IPS-NIHi11 (cell line): ENCODE data around the gene TNIK.
A peak's percentile ranks its signal among the peaks of the same experiment; 100 is the strongest.

Experiments used
- DNase-seq: peaks from one replicate; pipeline ENCODE4 v3.0.0; 2012; ENCODE audit warnings: mixed read lengths, low spot score

TNIK gene

GRCh38 chr3:171416666-171417065 is 43.5 kb downstream of the TNIK start:
- DNase-seq: no peak

- no peak for DNase-seq
Observed at GRCh38 chr3:171416061-171416460, 44.1 kb downstream of the TNIK start.

DNA sequence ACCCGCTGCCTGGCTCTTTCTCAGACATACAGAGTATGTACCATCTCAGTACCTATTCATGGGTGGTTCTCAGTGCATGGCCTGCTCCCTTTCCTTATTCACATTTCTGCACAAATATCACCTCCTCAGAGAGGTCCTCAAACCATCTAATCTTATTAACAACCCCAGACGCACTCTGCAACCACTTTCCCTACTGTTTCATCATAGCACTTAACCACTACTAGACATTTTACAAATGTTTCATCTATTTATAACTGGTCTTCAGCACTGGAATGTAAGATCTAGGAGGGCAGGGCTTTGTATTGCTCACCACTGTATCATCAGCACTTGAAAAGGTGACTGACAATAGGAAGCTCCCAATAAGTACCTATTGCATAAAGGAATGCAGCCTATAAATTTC is 45.1 kb downstream of the TNIK start:
- DNase-seq: no peak

DNA sequence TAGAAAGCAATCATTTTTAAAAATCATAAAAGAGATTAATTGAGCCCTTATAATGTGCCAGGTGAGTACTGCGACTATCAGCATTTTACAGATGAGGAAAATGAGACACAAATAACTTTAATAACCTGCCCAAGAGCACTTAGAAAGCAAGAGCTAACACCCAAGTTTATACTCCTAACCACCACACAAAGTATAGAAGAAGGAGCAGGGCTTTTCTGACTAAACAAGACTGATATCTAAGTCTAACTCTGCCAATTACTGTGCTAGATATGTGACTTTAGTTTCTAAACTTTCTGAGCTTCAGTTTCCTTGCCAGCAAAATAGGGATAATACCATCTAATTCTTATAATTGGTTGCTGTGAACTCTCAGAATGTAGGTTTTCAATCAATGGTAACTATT is 47.7 kb downstream of the TNIK start:
- no peak for DNase-seq

GRCh38 chr3:171412054-171412453 is 48.2 kb downstream of the TNIK start:
- DNase-seq: no peak

GRCh38 chr3:171410186-171410585 is 50.0 kb downstream of the TNIK start:
- DNase-seq: no peak

DNA sequence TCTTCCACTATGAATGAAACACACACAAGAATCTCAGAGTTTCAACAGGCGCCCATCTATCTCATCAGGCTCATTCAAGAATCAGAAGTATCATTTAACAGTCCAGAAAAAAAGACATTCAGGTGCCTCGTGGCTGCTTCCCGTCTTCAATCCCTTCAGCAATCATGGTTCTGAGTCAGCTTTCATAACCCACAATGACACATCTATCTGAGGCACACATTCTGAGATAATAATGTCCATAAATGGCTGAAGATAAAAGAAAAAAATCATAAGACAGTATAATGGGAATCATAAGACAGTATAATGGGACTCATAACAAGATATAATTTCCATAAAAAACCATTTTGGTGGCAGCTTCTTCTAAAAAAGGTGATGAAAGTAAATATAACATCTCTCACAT is 52.4 kb downstream of the TNIK start:
- DNase-seq: no peak

DNA sequence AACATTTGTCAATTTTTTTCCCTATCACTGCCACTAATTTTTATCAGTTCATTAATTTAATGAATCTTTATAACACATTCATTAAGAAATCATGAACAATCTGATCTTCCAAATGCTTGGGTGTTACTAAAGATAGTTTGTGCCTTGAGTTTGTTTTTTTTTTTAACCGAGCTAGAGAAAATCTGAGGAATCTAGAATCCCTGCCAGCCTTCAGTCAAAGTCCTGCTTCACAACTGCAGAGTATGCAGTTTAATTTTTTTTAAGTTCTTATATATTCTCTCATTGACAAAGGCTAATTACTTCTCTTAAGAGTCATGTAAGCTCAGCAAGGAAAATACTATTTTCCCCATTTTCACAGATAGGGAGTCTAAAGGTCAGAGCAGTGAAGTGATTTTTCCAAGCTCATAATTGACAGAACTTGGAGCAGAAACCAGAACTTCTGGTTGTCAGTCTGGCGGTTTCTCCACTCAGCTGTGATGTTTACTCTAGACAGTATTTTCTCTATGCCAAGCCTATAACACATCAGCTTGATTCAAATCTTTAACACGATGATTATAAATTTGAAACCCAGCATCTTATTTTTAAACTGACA is 55.7 kb downstream of the TNIK start:
- DNase-seq: no peak

- no peak for DNase-seq
Observed at GRCh38 chr3:171402281-171402680, 57.9 kb downstream of the TNIK start.

GRCh38 chr3:171401432-171401831 is 58.8 kb downstream of the TNIK start:
- no peak for DNase-seq

- no peak for DNase-seq
Observed at GRCh38 chr3:171399842-171400241, 60.4 kb downstream of the TNIK start.

DNA sequence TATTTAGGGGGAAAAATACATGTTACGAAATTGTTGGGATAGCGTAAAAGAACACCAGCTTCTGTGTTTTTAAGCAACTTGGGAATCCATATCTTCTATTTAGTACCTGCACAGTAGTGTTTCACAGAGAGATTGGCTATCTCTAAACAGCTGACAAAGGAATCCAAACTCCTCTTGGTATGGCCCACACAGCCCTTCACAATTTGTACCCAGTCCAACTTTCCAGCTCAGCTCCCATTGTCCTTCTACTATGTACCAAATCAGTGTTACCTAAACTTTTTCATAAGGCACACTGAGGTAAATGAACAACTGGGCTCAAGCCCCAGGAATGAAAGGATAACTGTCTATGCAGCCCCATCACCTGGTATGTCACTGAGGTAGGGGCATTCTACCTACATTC is 61.9 kb downstream of the TNIK start:
- no peak for DNase-seq

DNA sequence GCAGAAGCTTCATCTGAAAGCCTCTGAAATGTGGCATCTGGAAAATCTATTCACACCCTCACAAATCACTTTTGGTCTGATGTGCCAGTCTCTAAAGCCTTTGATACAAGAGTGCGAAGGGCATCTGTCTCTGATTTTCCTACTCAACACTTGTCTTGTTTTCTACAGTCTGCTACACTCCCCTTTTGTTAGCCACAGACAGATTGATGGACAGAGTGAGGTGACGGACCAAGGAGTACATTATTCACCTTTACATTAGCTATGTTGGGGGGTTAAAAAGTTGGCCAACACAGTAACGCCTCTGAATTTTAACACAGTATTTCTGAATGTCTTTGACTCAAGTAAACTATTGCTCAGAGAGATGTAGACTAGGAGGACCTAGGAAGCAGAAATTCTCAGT is 63.1 kb downstream of the TNIK start:
- no peak for DNase-seq

GRCh38 chr3:171396048-171396447 is 64.2 kb downstream of the TNIK start:
- no peak for DNase-seq

DNA sequence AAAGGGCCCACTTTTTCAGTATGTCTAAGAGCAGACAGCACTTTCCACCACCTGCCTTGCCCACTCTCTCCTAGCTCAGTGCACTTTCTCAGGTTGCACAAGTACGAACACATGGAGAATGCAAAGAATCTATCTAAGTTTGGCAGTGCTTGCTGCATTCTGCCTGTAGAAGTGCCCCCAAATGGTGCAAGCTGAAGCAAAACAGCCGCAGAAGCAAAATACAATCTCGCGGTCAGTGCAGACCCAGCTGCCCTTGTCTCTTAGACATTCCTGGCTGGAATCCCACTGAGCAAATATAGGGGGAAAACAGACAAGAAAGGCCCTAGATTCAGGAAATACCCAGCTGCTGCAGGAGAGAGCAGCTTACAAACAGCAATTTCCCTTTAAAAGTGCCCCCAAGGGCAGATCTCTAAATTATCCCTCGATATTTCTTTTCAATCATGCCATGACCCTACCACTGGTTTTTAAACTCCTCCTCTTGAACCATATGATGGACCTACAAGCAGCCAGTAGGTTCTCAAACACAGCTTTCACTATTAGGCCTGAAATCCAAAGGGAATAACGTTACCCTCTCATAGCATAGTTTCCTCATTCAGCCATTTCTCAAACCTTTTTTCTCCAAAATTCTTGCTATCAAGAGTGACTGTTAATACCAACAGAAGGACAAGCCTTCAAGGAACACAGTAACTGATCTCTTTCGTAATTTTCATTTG is 67.0 kb downstream of the TNIK start:
- DNase-seq: peak; percentile 37

DNA sequence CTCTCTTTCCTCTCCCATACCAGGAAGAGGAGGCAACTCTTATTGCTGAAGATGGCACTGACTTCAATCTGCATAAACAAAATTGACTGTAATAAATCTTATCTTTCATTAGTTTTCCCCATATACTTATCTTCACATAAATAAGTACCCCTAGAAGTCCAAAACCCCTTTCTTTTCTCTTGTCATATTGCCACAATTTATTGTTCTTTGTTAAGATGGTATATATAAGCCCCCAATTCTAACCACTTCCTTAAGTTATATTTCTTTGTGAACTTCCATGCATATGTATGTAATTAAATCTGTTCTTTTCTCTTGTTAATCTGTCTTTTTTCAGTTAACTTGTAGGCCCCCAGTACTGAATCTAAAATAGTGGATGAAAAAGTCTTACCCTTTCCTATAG is 68.8 kb downstream of the TNIK start:
- DNase-seq: no peak

- DNase-seq: no peak
Observed at GRCh38 chr3:171390051-171390941, 69.9 kb downstream of the TNIK start.

GRCh38 chr3:171389491-171389890 is 70.7 kb downstream of the TNIK start:
- no peak for DNase-seq

GRCh38 chr3:171388527-171388926 is 71.7 kb downstream of the TNIK start:
- DNase-seq: no peak

GRCh38 chr3:171387062-171387461 is 73.1 kb downstream of the TNIK start:
- DNase-seq: no peak

- DNase-seq: peak; percentile 35
Observed at GRCh38 chr3:171385086-171385485, 75.1 kb downstream of the TNIK start.

- DNase-seq: no peak
Observed at GRCh38 chr3:171384101-171384891, 75.9 kb downstream of the TNIK start.
